GM18499 (cell line): ENCODE measurements around the gene IL17RB.

Experiments used
- ATAC-seq: cut with Tn5 transposase; IDR thresholded peaks from one replicate; pipeline ENCODE4 v1.9.1; 2021; ENCODE audit warnings: moderate number of reproducible peaks; ENCODE audit not compliant: insufficient read depth, unreplicated experiment

IL17RB gene

GRCh38 chr3:53826048-53826447 lies 20.3 kb upstream of the IL17RB start:
- ATAC-seq: no peak

GRCh38 chr3:53828581-53828980 lies 17.8 kb upstream of the IL17RB start:
- ATAC-seq: no peak

GRCh38 chr3:53829605-53830004 lies 16.8 kb upstream of the IL17RB start:
- ATAC-seq: no peak

- ATAC-seq: no peak
Observed at GRCh38 chr3:53830944-53831343, 15.4 kb upstream of the IL17RB start.

- no peak for ATAC-seq
Observed at GRCh38 chr3:53833053-53833645, 13.2 kb upstream of the IL17RB start.

GRCh38 chr3:53833700-53834099 lies 12.7 kb upstream of the IL17RB start:
- no peak for ATAC-seq

GRCh38 chr3:53834429-53835095 lies 11.8 kb upstream of the IL17RB start:
- ATAC-seq: no peak

GRCh38 chr3:53835257-53835656 lies 11.1 kb upstream of the IL17RB start:
- ATAC-seq: no peak

GRCh38 chr3:53836084-53836872 lies 10.1 kb upstream of the IL17RB start:
- no peak for ATAC-seq

GRCh38 chr3:53837331-53837730 lies 9.0 kb upstream of the IL17RB start:
- no peak for ATAC-seq

- ATAC-seq: no peak
Observed at GRCh38 chr3:53841296-53841695, 5.1 kb upstream of the IL17RB start.

- no peak for ATAC-seq
Observed at GRCh38 chr3:53842436-53843194, 3.8 kb upstream of the IL17RB start.

GRCh38 chr3:53843195-53844177 lies 2.9 kb upstream of the IL17RB start:
- ATAC-seq: no peak

GRCh38 chr3:53844262-53845102 lies 1.9 kb upstream of the IL17RB start:
- no peak for ATAC-seq

- no peak for ATAC-seq
Observed at GRCh38 chr3:53845103-53845880, 1.1 kb upstream of the IL17RB start.

- no peak for ATAC-seq
Observed at GRCh38 chr3:53845881-53846133, 561 bp upstream of the IL17RB start.

GRCh38 chr3:53846851-53847155 lies 435 bp downstream of the IL17RB start:
- no peak for ATAC-seq

GRCh38 chr3:53849916-53850315 lies 3.5 kb downstream of the IL17RB start:
- ATAC-seq: no peak
